Neural cell (in vitro differentiated cells): ENCODE data around the gene ZC3H6.

Source experiments
- CTCF ChIP-seq: fragments of 450-650 bp; IDR thresholded peaks from 2 replicates; pipeline ENCODE4 v1.5.1; 2014; ENCODE audit warnings: antibody characterized with exemption, mild to moderate bottlenecking, moderate library complexity; ENCODE audit not compliant: poor library complexity, severe bottlenecking
- EP300 ChIP-seq: fragments of 450-650 bp; conservative IDR thresholded peaks from 2 replicates; pipeline ENCODE4 v1.6.1; 2014; ENCODE audit warnings: antibody characterized with exemption, mild to moderate bottlenecking, moderate library complexity; ENCODE audit not compliant: poor library complexity, severe bottlenecking
- EZH2 ChIP-seq: fragments of 200-600, 300-800 bp; shearing (Covaris generic), sonication (generic); IDR thresholded peaks from 2 replicates; pipeline ENCODE4 v1.6.1; 2014; ENCODE audit warnings: antibody characterized with exemption, low read length, borderline replicate concordance, mild to moderate bottlenecking; ENCODE audit not compliant: insufficient read depth, poor library complexity, severe bottlenecking
- POLR2AphosphoS5 ChIP-seq: IDR thresholded peaks from 2 replicates; pipeline ENCODE4 v1.6.1; 2012
- RAD21 ChIP-seq: fragments of 450-650 bp; conservative IDR thresholded peaks from 2 replicates; pipeline ENCODE4 v1.6.1; 2014; ENCODE audit warnings: antibody characterized with exemption, mild to moderate bottlenecking, moderate library complexity
- REST ChIP-seq: IDR thresholded peaks from 2 replicates; pipeline ENCODE4 v1.6.1; 2012; ENCODE audit warnings: borderline replicate concordance
- SMC3 ChIP-seq: fragments of 450-650 bp; conservative IDR thresholded peaks from 2 replicates; pipeline ENCODE4 v1.6.1; 2014; ENCODE audit warnings: antibody characterized with exemption, mild to moderate bottlenecking, moderate library complexity; ENCODE audit not compliant: poor library complexity
- TAF1 ChIP-seq: IDR thresholded peaks from 2 replicates; pipeline ENCODE4 v1.6.1; 2012; ENCODE audit warnings: low read depth

GRCh38 chr2:112251271-112251670 is 24.1 kb upstream of the ZC3H6 start:
- TF ChIP-seq CTCF (no peak), RAD21 (no peak), POLR2AphosphoS5 (no peak), EP300 (no peak), TAF1 (no peak), EZH2 (no peak), REST (no peak), SMC3 (no peak)
